GM18861 (cell line): ENCODE measurements around the gene PTCHD1.

ENCODE experiments used
- ATAC-seq: cut with Tn5 transposase; IDR thresholded peaks from one replicate; pipeline ENCODE4 v1.9.1; 2021; ENCODE audit not compliant: unreplicated experiment

Gene PTCHD1

DNA sequence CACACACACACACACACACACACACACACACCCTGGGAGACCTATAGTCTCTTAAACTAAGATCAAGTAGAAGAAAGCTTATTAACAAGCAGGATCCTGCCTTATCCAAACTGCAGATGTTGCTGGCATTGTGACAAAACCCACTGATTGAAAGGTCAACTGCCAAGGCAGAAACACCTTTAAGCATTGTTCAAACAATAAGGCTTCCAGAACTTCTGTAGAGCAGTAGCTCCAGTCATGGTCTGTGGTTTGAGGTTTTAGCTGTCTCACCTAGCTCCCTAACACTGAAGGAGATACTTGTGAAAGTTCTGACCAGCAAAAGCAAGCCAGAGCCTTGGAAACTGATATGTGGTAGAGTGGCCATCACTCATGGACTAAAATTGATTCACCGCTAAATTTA, 59.8 kb downstream of the PTCHD1 start:
- ATAC-seq, result no peak

DNA sequence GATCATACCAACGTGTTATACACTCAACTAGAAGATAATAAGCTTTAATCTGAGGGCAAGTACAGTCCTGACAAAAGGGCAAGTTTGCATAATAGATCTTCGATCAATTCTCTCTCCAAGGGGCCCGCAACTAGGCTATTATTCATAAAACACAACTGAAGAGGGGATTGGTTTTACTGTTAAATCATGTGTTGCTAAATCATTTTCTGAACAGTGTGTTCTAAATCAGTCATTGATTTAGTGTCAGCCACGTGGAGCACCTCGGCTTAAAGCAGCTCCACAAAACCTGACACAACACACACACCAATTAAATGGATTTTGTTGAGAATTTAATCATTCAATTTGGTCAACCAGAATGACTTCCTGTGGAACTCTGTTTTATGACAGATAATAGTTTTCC, 61.6 kb downstream of the PTCHD1 start:
- no peak for ATAC-seq

DNA sequence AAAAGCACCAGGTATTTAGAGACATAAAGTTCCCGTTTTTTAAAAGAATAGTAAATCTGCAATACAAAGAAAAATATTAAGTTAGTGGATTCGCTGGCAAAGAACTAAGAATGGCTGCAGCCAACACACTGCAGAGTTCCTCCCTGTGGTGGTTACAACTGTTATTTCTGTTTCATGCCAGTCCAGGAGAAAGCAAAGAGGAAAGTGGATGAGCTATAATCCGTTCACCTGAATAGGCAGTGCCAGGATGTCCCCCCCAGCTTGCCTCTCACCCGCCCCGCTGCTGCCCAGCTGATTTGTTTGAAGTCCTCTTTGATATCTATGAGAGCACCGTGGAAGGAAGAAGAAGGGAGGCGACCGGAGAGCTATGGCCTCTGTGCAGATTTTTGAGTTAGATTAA, 63.9 kb downstream of the PTCHD1 start:
- no peak for ATAC-seq

DNA sequence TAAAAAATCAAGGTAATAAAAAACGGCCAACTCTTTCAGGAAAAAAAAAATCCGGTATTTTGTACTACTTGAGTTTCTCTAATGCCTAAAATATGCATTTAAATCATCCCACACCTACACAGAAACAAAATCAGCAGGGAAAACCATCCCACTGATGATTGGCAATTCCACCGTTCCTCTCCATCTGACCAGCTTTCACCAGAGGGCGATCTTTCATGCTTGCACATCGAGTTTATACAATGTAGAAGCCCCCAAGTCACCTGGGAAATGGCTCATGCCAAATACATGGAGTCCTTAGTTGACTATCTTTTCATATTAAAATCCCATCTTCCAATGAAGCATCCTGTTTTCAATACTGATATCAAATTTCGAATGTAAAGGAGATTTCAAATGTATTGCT, 69.2 kb downstream of the PTCHD1 start:
- no peak for ATAC-seq

DNA sequence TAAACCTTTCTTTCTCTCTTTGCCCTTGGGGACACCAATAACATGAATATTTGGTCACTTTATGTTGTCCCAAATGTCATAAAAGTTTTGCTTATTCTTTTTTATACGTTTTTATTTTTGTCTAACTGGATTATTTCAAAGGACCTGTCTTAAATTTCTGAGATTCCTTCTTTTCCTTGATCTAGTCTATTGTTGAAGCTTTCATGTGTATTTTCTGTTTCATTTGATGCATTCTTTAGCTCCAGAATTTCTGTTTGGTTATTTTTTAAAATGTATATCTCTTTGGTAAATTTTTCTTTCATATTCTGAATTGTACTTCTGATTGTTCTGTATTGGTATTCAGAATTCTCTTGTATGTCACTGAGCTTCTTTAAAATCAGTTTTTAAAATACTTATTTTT, 88.3 kb downstream of the PTCHD1 start:
- no peak for ATAC-seq

DNA sequence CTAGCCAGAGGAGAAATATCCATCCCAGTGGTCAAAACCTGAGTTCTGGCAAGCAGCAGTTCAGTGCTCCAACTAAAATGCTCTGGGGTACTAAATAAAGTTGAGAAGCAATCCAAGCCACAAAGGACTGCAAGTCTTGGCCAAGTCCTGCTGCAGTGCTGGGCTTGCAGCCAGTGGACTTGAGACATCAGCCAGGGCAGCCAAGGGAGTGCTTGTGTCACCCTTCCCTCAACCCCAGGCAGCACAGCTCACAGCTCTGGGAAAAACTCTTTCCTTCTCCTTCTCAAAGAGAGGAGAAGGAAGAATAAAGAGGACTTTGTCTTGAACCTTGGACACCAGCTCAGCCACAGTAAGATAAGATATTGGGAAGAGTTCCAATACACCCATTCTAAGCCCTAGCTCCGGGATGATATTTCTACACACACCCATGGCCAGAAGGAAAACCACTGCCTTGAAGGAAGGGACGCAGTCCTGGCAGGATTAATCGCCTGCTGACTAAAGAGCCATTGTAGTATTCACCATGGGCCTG, 99.8 kb downstream of the PTCHD1 start:
- ATAC-seq, result no peak

DNA sequence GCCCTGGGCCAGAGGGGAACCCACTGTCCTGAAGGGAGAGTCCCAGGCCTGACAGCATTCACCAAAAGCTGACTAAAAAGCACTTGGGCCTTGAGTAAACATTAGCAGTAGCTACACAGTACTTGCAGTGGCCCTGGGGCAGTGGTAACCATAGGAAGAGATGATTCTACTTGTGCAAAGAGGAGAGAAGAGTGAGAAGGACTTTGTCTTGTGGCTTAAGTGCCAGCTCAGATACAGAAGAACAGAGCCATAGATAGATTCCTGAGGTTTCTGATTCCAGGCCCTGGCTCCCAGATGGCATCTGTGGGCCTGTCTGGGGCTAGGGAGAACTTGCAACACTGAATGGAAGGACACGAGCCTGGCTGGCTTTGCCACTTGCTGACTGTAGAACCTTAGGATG, 100.5 kb downstream of the PTCHD1 start:
- no peak for ATAC-seq

DNA sequence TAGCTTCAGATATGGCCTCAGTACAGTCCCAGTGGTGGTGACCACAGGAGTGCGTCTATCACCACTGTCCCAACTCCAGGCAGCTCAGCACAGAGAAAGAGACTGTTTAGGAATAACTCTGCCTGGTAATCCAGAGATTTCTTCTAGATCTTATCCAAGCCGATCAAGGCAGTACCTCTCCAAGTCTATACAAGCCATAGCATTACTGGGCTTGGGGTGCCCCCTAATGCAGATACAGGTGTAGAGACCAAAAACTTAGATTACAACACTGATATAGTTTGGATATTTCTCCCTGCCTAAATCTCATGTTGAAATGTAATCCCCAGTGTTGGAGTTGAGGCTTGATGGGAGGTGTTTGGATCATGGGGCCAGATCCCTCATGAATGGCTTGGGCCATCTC, 100.9 kb downstream of the PTCHD1 start:
- ATAC-seq, result no peak

DNA sequence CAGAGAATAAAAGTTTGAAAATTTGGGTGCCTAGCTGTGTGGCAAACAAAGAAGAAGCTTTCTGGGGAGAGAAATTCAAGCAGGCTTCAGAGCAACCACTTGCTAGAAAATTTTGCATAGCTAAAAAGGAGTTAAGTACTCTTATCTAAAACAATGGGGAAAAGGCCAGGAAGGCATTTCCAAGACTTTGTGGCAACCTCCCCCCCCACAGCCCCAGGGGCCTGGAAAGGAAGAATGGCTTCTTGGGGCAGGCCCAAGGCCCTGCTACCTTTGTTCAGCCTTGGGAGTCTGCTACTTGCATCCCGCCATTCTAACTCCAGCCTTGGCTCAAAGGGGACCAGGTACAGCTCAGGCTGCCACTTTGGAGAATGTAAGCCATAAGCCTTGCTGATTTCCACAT, 102.2 kb downstream of the PTCHD1 start:
- no peak for ATAC-seq

DNA sequence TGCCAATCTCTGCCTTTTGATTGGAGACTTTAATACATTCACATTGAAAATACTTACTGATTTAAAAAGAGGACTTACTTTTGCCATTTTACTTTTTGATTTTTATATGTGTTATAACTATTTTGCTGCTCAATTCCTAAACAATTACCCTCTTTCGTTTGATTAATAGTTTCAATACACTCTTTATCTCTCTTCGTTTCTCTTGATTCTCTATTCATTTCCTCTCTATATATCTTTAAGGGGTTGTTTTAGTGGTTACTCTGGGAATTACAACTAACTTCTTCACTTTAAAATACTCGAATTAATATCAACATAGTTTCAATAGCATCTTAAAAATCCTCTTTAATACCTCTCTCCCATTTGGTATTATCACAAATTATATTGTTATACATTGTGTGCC, 116.6 kb downstream of the PTCHD1 start:
- no peak for ATAC-seq
